ENCODE data around the gene LRP8.

The LRP8 gene

DNA sequence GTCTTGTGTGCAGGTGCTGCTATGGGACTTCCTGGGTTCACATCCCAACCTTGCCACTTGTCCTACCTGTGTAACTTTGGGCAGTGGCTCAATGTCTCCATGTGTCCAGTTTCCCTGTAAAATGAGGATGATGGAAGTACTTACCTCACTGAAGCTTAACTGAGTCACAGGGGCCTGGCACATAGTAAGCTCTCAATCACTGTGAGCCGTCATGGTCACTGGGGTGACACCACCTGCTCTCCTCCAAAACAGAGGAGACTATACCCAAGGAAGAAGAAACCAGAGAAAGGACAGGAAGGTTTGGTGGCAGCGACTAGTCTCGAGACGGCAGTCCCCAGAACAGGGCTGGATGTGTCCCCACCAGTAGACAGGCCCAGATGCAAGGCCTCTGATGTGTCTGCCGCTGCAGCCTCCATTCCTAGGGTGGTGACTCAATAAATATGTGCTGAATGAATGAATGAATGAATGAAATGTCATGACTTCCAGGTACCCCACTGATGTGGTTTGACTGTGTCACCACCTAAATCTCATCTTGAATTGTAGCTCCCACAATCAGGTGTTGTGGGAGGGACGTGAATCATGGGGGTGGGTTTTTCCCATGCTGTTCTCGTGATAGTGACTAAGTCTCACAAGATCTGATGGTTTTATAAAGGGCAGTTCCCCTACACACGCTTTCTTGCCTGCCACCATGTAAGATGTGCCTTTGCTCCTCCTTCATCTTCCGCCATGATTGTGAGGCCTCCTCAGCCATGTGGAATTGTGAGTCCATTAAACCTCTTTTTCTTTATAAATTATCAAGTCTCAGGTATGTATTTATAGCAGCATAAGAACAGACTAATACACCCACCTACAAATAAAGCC is 13.0 kb upstream of the LRP8 start:
- Histone ChIP-seq H3K9me3 (no peaks in the 10 kb centered on the region), H3K9ac (no peak overlapping the region), H3K4me3 (no peak overlapping the region), H3K36me3 (no peaks in the 10 kb centered on the region), H3K4me2 (no peak overlapping the region), H3K27ac (no peak overlapping the region), H3K27me3 (no peaks in the 10 kb centered on the region), H3K4me1 (no peaks in the 10 kb centered on the region), H4K20me1 (no peaks in the 10 kb centered on the region)
- no peak for TF ChIP-seq Cebpa-rat (IDR thresholded peaks at IDR 0.05)

DNA sequence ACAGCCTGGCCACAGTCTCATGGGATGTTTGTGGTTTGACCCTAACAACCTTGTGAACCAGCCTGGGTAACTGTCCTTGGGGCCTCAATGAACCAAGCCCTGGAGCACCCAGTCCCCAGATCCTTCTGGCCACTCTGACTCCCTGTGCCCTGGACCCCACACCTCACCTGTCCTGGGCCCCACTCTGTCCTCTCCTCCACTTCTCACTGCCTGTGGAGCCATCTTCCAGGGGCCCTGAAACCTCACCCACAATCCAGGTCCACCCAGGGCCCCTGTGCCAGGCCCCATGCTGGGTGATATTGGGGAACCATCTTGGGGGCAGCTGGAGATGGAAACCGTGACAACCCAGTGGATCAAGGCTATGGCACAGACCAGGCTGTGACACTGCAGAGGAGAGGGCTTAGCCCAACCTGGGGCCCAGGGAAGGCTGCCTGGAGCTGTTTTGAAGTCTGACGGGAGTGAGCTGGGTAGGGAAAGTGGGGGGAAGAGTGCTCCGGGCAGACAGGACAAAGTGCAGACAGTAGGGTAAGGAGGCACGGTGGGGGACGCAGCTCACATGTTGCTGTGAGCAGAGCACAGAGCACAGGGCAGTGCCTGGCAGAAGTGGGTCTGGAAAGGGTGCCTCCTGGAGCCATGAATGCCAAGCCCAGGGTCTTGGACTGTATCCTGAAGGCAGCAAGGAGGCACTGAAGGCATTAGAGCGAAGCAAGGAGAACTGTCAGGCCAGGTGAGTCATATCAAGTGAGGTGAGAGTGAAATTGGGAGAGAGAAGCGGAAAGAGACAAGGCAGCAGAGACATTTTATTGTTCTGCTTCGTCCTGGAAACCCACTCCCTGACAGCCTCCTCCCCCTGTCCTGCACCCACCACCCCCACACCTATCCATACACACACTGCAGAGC is 12.1 kb upstream of the LRP8 start:
- Histone ChIP-seq H3K4me2 (no peak overlapping the region), H3K9me3 (no peaks in the 10 kb centered on the region), H4K20me1 (no peaks in the 10 kb centered on the region), H3K36me3 (no peaks in the 10 kb centered on the region), H3K27me3 (no peaks in the 10 kb centered on the region), H3K4me3 (no peak overlapping the region), H3K27ac (no peak overlapping the region), H3K9ac (no peak overlapping the region), H3K4me1 (0 out of 2 replicates have a peak, but pooled peaks cover under 1% of the 10 kb centered on the region)
- no peak for TF ChIP-seq Cebpa-rat (IDR thresholded peaks at IDR 0.05)

DNA sequence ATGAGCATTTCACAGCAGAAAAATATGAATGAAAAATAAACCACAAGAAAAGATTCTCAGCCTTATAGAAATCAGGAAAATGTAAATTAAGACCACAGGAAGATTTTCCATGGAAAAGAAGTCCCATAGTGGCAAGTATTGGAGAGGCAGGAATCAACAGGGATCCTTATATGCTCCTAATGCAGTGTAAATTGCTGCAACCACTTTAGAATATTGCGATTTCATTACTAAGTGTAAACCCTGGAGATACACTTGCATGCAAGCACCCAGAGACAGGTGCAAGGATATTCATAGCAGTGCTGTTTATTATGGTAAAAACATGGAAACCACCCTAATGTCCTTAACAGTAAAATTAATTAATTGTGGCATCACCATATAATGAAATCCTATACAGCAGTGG is 10.6 kb upstream of the LRP8 start:
- Histone ChIP-seq H3K36me3 (no peaks in the 10 kb centered on the region), H3K4me2 (no peak overlapping the region), H3K27ac (no peak overlapping the region), H3K9me3 (no peaks in the 10 kb centered on the region), H3K27me3 (no peaks in the 10 kb centered on the region), H3K4me1 (0 out of 2 replicates have a peak, but pooled peaks cover 8% of the 10 kb centered on the region), H3K4me3 (no peak overlapping the region), H3K9ac (no peak overlapping the region), H4K20me1 (no peaks in the 10 kb centered on the region)
- no peak for TF ChIP-seq Cebpa-rat (IDR thresholded peaks at IDR 0.05)

DNA sequence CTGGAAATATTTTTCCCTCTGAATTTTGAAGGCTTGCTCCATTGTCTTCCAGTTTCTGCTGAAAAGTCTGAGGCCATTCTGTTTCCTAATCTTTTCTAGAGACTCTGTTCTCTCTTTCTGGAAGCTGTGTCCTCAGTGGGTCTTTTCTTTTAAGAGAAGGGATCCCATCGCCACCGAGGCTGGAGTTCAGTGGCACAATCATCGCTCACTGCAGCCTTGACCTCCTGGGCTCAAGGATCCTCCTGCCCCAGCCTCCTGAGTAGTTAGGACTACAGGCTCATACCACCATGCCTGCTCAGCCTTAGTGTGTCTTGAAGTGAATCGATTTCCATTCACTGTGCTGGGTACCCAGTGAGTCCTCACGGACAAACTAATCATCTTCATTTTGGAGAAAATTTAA is 9.6 kb upstream of the LRP8 start:
- H3K9me3 ChIP-seq, result no peaks in the 10 kb centered on the region
- H3K36me3 ChIP-seq, result no peaks in the 10 kb centered on the region
- H3K27me3 ChIP-seq, result no peaks in the 10 kb centered on the region
- no peak overlapping the region for H3K4me3 ChIP-seq
- H3K4me1 ChIP-seq, result 0 out of 2 replicates have a peak, but pooled peaks cover 8% of the 10 kb centered on the region
- H3K27ac ChIP-seq, result no peak overlapping the region
- no peak for TF ChIP-seq Cebpa-rat (IDR thresholded peaks at IDR 0.05)
- H4K20me1 ChIP-seq, result no peaks in the 10 kb centered on the region
- no peak overlapping the region for H3K9ac ChIP-seq
- H3K4me2 ChIP-seq, result no peak overlapping the region

DNA sequence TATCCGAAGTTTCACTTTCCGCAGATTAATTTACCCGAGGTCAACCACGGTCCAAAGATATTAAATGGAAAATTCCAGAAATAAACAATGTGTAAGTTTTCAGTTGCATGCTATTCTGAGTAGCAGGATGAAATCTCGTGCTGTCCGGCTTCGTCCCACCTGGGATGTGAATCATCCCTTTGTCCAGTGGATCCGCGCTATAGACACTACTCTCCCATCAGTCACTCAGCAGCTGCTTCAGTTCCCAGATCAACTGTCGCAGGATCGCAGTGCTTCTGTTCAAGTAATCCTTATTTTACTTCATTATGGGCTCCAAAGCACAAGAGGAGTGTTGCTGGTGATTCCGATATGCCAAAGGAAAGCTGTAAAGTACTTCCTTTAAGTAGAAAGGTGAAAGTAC is 8.3 kb upstream of the LRP8 start:
- Histone ChIP-seq H3K9ac (no peak overlapping the region), H3K27ac (no peak overlapping the region), H3K4me1 (0 out of 2 replicates have a peak, but pooled peaks cover 8% of the 10 kb centered on the region), H4K20me1 (no peaks in the 10 kb centered on the region), H3K9me3 (no peaks in the 10 kb centered on the region), H3K36me3 (no peaks in the 10 kb centered on the region), H3K4me3 (no peak overlapping the region), H3K27me3 (no peaks in the 10 kb centered on the region), H3K4me2 (no peak overlapping the region)
- no peak for TF ChIP-seq Cebpa-rat (IDR thresholded peaks at IDR 0.05)

DNA sequence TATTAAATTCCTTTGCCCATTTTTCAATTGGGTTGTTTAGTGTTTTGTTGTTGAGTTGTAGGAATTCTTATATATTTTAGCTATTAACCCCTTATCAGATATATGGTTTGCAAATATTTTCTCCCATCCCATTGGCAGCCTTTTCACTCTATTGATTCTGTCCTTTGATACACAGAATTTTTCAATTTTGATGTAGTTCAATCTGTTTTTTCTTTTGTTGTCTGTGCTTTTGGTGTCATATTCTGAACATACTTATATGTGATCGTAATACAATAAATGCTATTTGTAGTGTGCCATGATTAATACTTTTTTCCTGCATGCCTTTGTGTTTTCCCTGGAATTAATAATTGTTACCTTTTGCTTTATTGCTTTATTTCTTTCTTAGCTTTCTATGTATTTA is 7.8 kb upstream of the LRP8 start:
- no peak overlapping the region for H3K27ac ChIP-seq
- no peaks in the 10 kb centered on the region for H3K36me3 ChIP-seq
- no peak overlapping the region for H3K4me3 ChIP-seq
- no peaks in the 10 kb centered on the region for H3K27me3 ChIP-seq
- H3K4me1 ChIP-seq, result peaks cover 8% of the 10 kb centered on the region; the same call in 1 of the 2 replicates
- H4K20me1 ChIP-seq, result no peaks in the 10 kb centered on the region
- H3K9ac ChIP-seq, result no peak overlapping the region
- no peak overlapping the region for H3K4me2 ChIP-seq
- TF ChIP-seq Cebpa-rat (IDR thresholded peaks at IDR 0.05), result no peak
- no peaks in the 10 kb centered on the region for H3K9me3 ChIP-seq

DNA sequence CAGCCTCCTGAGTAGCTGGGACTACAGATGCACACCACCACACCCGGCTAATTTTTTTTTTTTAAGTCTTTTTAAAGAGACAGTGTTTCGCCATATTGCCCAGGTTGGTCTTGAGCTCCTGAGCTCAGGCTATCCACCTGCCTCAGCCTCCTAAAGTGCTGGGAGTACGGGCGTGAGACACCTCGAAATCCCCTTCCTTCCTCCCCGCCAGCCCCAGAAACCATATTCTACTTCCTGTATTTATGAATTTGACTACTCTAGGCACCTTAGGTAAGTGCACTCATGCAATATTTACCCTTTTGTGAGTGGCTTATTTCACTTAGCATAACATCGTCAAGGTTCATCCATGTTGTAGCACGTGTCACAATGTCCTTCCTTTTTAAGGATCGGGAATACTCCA is 6.9 kb upstream of the LRP8 start:
- H3K9ac ChIP-seq, result no peak overlapping the region
- no peak overlapping the region for H3K27ac ChIP-seq
- no peak for TF ChIP-seq Cebpa-rat (IDR thresholded peaks at IDR 0.05)
- no peaks in the 10 kb centered on the region for H3K9me3 ChIP-seq
- H4K20me1 ChIP-seq, result no peaks in the 10 kb centered on the region
- no peak overlapping the region for H3K4me3 ChIP-seq
- H3K27me3 ChIP-seq, result no peaks in the 10 kb centered on the region
- no peak overlapping the region for H3K4me2 ChIP-seq
- H3K36me3 ChIP-seq, result no peaks in the 10 kb centered on the region
- peaks cover 17% of the 10 kb centered on the region for H3K4me1 ChIP-seq

DNA sequence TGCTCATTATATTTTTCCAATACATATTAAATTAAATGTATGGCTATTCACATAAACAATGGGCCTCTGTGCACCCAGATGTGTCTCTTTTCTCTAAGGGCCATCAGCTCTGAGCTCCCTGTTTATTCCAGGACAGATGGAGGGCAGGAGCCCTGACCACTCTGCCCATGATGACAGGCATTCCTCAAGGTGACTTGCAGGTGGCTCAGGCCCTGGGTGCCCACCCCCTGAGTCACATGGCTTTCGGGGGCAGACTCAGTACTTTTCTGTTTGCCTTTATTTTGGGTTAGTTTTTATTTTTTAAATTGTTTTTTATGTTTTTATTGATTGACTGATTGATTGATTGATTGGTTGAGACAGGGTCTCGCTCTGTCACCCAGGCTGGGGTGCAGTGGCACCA is 6.4 kb upstream of the LRP8 start:
- no peaks in the 10 kb centered on the region for H3K9me3 ChIP-seq
- H3K4me1 ChIP-seq, result peaks cover 21% of the 10 kb centered on the region
- no peak overlapping the region for H3K27ac ChIP-seq
- no peak overlapping the region for H3K4me3 ChIP-seq
- H3K4me2 ChIP-seq, result no peak overlapping the region
- no peaks in the 10 kb centered on the region for H4K20me1 ChIP-seq
- H3K9ac ChIP-seq, result no peak overlapping the region
- H3K27me3 ChIP-seq, result no peaks in the 10 kb centered on the region
- H3K36me3 ChIP-seq, result no peaks in the 10 kb centered on the region
- no peak for TF ChIP-seq Cebpa-rat (IDR thresholded peaks at IDR 0.05)

DNA sequence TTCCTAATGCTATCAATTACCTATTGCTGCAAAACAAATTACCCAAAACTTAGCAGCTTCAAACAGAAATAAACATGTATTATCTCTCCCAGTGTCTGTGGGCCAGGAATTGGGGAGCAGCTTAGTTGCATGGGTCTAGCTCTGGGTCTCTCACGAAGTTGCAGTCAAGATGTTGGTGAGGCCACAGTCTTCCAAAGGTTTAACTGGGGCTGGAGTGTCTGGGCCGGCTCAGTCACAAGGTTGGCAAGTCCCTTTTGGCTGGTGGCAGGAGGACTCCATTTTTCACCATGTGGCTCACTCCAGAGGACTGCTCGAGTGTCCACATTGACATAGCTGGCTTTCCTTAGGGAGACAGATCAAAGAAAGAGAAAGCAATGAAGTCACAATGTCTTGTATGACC is 5.0 kb upstream of the LRP8 start:
- H4K20me1 ChIP-seq, result no peaks in the 10 kb centered on the region
- no peaks in the 10 kb centered on the region for H3K27me3 ChIP-seq
- no peaks in the 10 kb centered on the region for H3K9me3 ChIP-seq
- no peak overlapping the region for H3K4me3 ChIP-seq
- H3K4me1 ChIP-seq, result peaks cover 27% of the 10 kb centered on the region
- H3K27ac ChIP-seq, result no peak overlapping the region
- no peak for TF ChIP-seq Cebpa-rat (IDR thresholded peaks at IDR 0.05)
- no peak overlapping the region for H3K4me2 ChIP-seq
- H3K9ac ChIP-seq, result no peak overlapping the region
- H3K36me3 ChIP-seq, result no peaks in the 10 kb centered on the region

DNA sequence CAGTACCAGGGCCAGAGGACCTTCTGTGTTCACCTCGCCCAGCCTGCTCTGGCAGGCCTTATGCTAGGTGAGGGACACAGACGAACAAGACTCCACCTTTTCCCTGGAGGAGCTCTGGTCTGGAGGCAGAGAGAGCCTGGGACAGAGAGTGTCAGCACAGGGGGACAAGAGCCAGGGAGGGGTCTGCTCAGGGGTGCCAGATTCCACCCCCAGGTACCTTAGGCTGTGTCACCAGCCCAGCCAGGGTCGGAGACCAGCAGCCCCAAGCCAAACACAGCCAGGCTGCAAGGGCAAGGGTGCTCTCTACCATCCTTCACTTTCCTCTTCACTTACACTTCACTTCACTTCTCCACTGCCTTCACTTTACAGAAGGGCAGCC is 4.3 kb upstream of the LRP8 start:
- Histone ChIP-seq H3K9me3 (no peaks in the 10 kb centered on the region), H3K4me3 (no peak overlapping the region)
- TF ChIP-seq Cebpa-rat (IDR thresholded peaks at IDR 0.05), result no peak

More for the DNA sequence above, 4.3 kb upstream of the LRP8 start:
- Histone ChIP-seq H3K9ac (no peak overlapping the region), H3K36me3 (no peaks in the 10 kb centered on the region), H3K4me2 (no peak overlapping the region), H4K20me1 (no peaks in the 10 kb centered on the region), H3K4me1 (peaks cover 27% of the 10 kb centered on the region), H3K27ac (no peak overlapping the region), H3K27me3 (no peaks in the 10 kb centered on the region)
